ENCODE measurements around the gene EXOC6.

- TF ChIP-seq, protein P1, sequence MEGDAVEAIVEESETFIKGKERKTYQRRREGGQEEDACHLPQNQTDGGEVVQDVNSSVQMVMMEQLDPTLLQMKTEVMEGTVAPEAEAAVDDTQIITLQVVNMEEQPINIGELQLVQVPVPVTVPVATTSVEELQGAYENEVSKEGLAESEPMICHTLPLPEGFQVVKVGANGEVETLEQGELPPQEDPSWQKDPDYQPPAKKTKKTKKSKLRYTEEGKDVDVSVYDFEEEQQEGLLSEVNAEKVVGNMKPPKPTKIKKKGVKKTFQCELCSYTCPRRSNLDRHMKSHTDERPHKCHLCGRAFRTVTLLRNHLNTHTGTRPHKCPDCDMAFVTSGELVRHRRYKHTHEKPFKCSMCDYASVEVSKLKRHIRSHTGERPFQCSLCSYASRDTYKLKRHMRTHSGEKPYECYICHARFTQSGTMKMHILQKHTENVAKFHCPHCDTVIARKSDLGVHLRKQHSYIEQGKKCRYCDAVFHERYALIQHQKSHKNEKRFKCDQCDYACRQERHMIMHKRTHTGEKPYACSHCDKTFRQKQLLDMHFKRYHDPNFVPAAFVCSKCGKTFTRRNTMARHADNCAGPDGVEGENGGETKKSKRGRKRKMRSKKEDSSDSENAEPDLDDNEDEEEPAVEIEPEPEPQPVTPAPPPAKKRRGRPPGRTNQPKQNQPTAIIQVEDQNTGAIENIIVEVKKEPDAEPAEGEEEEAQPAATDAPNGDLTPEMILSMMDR (IDR thresholded peaks at IDR 0.05) = no peak
- no peak for TF ChIP-seq POLR2A (IDR thresholded peaks at IDR 0.05)
These were observed 90.5 kb downstream of the EXOC6 start for GRCh38 chr10:92938841-92939240.
